Keratinocyte (primary cell): ENCODE results near the gene GOLGA8K.
"Not testable (repeated sequence)": the region's sequence is repeated elsewhere in the genome, so short reads cannot be mapped to it uniquely, and the experiment has no call there.

Source experiments
- CTCF ChIP-seq, 3 experiments: IDR thresholded peaks in 1 of 3; conservative IDR thresholded peaks in 1 of 3; optimal IDR thresholded peaks in 1 of 3; 2 replicates in 2 of 3; 3 replicates in 1 of 3; pipeline versions ENCODE3 to v1.5.1; 2011; ENCODE audit warnings: low read length in 3 of 3, mild to moderate bottlenecking in 3 of 3, moderate library complexity in 2 of 3, control low read depth in 1 of 3, inconsistent platforms in 1 of 3; ENCODE audit not compliant: insufficient read depth in 2 of 3; ENCODE audit errors: extremely low read depth in 1 of 3
- EZH2 ChIP-seq: IDR thresholded peaks from one replicate; pipeline ENCODE4 v1.6.1; 2012; ENCODE audit warnings: inconsistent platforms, mild to moderate bottlenecking, low read length, moderate library complexity

DNA sequence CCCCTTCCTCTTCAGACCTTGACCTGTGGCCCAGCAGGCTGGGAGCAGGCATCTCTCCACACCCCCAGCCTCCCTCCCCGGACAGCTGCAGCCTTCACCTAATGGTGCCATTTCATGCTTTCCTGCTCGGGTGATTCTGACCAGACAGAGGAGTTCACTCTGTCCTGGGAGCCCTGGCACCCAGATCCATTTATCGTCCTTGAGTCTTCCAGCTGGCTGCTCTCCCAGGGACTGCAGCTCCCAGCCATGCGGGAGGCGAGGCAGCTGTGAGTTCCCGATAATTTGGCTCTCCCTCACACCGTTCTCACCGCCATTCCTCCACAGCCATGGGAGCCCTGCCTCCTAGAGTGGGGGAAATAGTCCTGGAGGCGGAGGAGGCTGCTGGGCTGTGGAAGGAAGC lies 32.6 kb downstream of the GOLGA8K start:
- not testable (repeated sequence) for TF ChIP-seq CTCF (optimal IDR thresholded peaks at IDR 0.05 in 1 of 3, IDR thresholded peaks at IDR 0.05 in 1 of 3, conservative IDR thresholded peaks at IDR 0.05 in 1 of 3; ENCODE audit: extremely low read depth in 1 of 3, insufficient read depth in 2 of 3, low read length in 3 of 3); EZH2
